H1 (cell line): ENCODE results near the gene HDHD2. TPM values are rescaled to one million over a fixed set of nuclear protein-coding genes. Genes with fewer than 3 reads are reported as not detected.

Experiments used
- CTCF ChIA-PET: fragments of 300-600 bp; sonication (Branson Sonifier 250); formaldehyde crosslinking; loops from one replicate; lab custom pipeline; 2021; ENCODE audit not compliant: partially characterized antibody; lab: Charles Lee
- POLR2A ChIA-PET: fragments of 300-600 bp; sonication (Branson Sonifier 250); formaldehyde crosslinking; loops from one replicate; lab custom pipeline; 2021; ENCODE audit warnings: inconsistent platforms; ENCODE audit not compliant: partially characterized antibody; lab: Charles Lee
- DNase-seq, 2 experiments: peaks; one replicate each; pipeline versions ENCODE4 v3.0.0 to v3.0.0-alpha.2; 2010 to 2022; ENCODE audit warnings: low spot score in 2 of 2, low read depth in 1 of 2, mixed read lengths in 1 of 2
- FAIRE-seq: peaks from 2 replicates; lab custom pipeline; 2011; peaks lifted over from hg19 to GRCh38; lab: Jason Lieb, UNC
- H2AFZ ChIP-seq: 2 replicates; pipeline ENCODE4 v1.8.1; 2012; ENCODE audit warnings: low read length, inconsistent platforms
- H2AK5ac ChIP-seq: 2 replicates; pipeline ENCODE4 v1.6.1; 2013; ENCODE audit warnings: low read depth, low read length
- H2BK120ac ChIP-seq: replicated peaks from 2 replicates; pipeline ENCODE3; 2013; ENCODE audit warnings: low read depth, low read length, inconsistent platforms
- H2BK12ac ChIP-seq: 2 replicates; pipeline ENCODE4 v1.6.1; 2013; ENCODE audit warnings: low read depth, low read length
- H2BK15ac ChIP-seq: 2 replicates; pipeline ENCODE4 v1.6.1; 2013; ENCODE audit warnings: low read length
- H2BK20ac ChIP-seq: 2 replicates; pipeline ENCODE4 v1.6.1; 2013; ENCODE audit warnings: low read length
- H2BK5ac ChIP-seq: 2 replicates; pipeline ENCODE4 v1.6.1; 2013; ENCODE audit warnings: low read depth, low read length
- H3K14ac ChIP-seq: 2 replicates; pipeline ENCODE4 v1.6.1; 2013; ENCODE audit warnings: inconsistent platforms; ENCODE audit not compliant: insufficient read length
- H3K18ac ChIP-seq: 2 replicates; pipeline ENCODE4 v1.6.1; 2013; ENCODE audit warnings: low read length; ENCODE audit errors: extremely low read depth
- H3K23ac ChIP-seq: 2 replicates; pipeline ENCODE4 v1.6.1; 2013; ENCODE audit warnings: inconsistent platforms; ENCODE audit not compliant: insufficient read length
- H3K23me2 ChIP-seq: 2 replicates; pipeline ENCODE4 v1.6.1; 2013; ENCODE audit warnings: low read depth, low read length
- H3K27ac ChIP-seq: 2 replicates; pipeline ENCODE4 v1.6.1; 2011; ENCODE audit warnings: low read depth, low read length, inconsistent platforms
- H3K27me3 ChIP-seq, 4 experiments: replicated peaks in 1 of 4; 1 replicate in 1 of 4; 2 replicates in 3 of 4; pipeline versions ENCODE4 v1.6.1 to v1.8.1; 2011 to 2013; ENCODE audit warnings: low read length in 3 of 4, mild to moderate bottlenecking in 3 of 4, inconsistent platforms in 2 of 4, mixed read lengths in 2 of 4, moderate library complexity in 1 of 4; ENCODE audit not compliant: control insufficient read depth in 3 of 4, insufficient read depth in 3 of 4; ENCODE audit errors: extremely low read depth in 1 of 4
- H3K36me3 ChIP-seq, 4 experiments: 2 replicates each; pipeline versions ENCODE4 v1.6.1 to v1.8.1; 2011 to 2013; ENCODE audit warnings: mild to moderate bottlenecking in 4 of 4, low read length in 3 of 4, moderate library complexity in 2 of 4, control low read depth in 1 of 4, inconsistent platforms in 1 of 4; ENCODE audit not compliant: insufficient read depth in 4 of 4, control insufficient read depth in 2 of 4
- H3K4ac ChIP-seq: replicated peaks from 2 replicates; pipeline ENCODE3; 2013; ENCODE audit warnings: low read length, low read depth, mixed read lengths, inconsistent platforms; ENCODE audit not compliant: insufficient read length
- H3K4me1 ChIP-seq, 4 experiments: replicated peaks in 1 of 4; 1 replicate in 1 of 4; 2 replicates in 3 of 4; pipeline versions ENCODE4 v1.6.1 to v1.8.1; 2011 to 2013; ENCODE audit warnings: low read length in 3 of 4, inconsistent platforms in 2 of 4, mixed read lengths in 1 of 4; ENCODE audit not compliant: insufficient read depth in 4 of 4, control insufficient read depth in 3 of 4
- H3K4me2 ChIP-seq, 2 experiments: 2 replicates each; pipeline versions ENCODE4 v1.6.1 to v1.8.1; 2011 to 2013; ENCODE audit warnings: low read depth in 2 of 2, low read length in 2 of 2, control low read depth in 1 of 2, inconsistent platforms in 1 of 2, mild to moderate bottlenecking in 1 of 2; ENCODE audit not compliant: insufficient read depth in 1 of 2
- H3K4me3 ChIP-seq, 4 experiments: fragments of 200-600, 300-600 bp in 1 of 4; sonication (generic), shearing (Covaris generic), sonication (Bioruptor Twin) in 1 of 4; 2 replicates each; pipeline versions ENCODE4 v1.5.1 to v1.8.1; 2011 to 2016; ENCODE audit warnings: low read length in 4 of 4, low read depth in 3 of 4, control low read depth in 2 of 4, inconsistent platforms in 2 of 4, mild to moderate bottlenecking in 2 of 4, mixed read lengths in 1 of 4, moderate library complexity in 1 of 4; ENCODE audit not compliant: insufficient read depth in 2 of 4; ENCODE audit errors: extremely low read depth in 1 of 4
- H3K56ac ChIP-seq: replicated peaks from 2 replicates; pipeline ENCODE3; 2013; ENCODE audit warnings: low read depth, mild to moderate bottlenecking, mixed read lengths, low read length, inconsistent platforms; ENCODE audit not compliant: insufficient read length
- H3K79me1 ChIP-seq: 2 replicates; pipeline ENCODE4 v1.6.1; 2013; ENCODE audit warnings: low read depth, low read length, control low read depth
- H3K79me2 ChIP-seq, 2 experiments: 2 replicates each; pipeline versions ENCODE4 v1.6.1 to v1.8.1; 2012 to 2013; ENCODE audit warnings: low read length in 2 of 2, mild to moderate bottlenecking in 2 of 2, inconsistent platforms in 1 of 2; ENCODE audit not compliant: insufficient read depth in 2 of 2, control insufficient read depth in 1 of 2
- H3K9ac ChIP-seq, 4 experiments: replicated peaks in 1 of 4; 1 replicate in 1 of 4; 2 replicates in 3 of 4; pipeline versions ENCODE4 v1.6.1 to v1.8.1; 2011 to 2013; ENCODE audit warnings: low read depth in 3 of 4, low read length in 3 of 4, control low read depth in 2 of 4, mild to moderate bottlenecking in 2 of 4, moderate library complexity in 2 of 4, inconsistent platforms in 1 of 4; ENCODE audit errors: extremely low read depth in 1 of 4
- H3K9me3 ChIP-seq, 2 experiments: 2 replicates each; pipeline versions ENCODE4 v1.6.1 to v1.8.1; 2012 to 2013; ENCODE audit warnings: mild to moderate bottlenecking in 2 of 2, moderate library complexity in 2 of 2, control low read depth in 1 of 2, inconsistent platforms in 1 of 2, low read depth in 1 of 2, low read length in 1 of 2, mixed read lengths in 1 of 2; ENCODE audit not compliant: insufficient read depth in 2 of 2
- H4K20me1 ChIP-seq, 2 experiments: replicated peaks in 1 of 2; 2 replicates each; pipeline versions ENCODE3 to v1.8.1; 2011 to 2013; ENCODE audit warnings: inconsistent platforms in 2 of 2, low read length in 2 of 2, mild to moderate bottlenecking in 1 of 2; ENCODE audit not compliant: insufficient read depth in 2 of 2, control insufficient read depth in 1 of 2
- H4K5ac ChIP-seq: 2 replicates; pipeline ENCODE4 v1.6.1; 2013; ENCODE audit warnings: low read length, low read depth, mixed read lengths, inconsistent platforms; ENCODE audit not compliant: insufficient read length
- H4K8ac ChIP-seq: 2 replicates; pipeline ENCODE4 v1.8.0; 2013; ENCODE audit warnings: mild to moderate bottlenecking, moderate library complexity, low read length, inconsistent platforms; ENCODE audit not compliant: insufficient read depth; ENCODE audit errors: extremely low read depth
- H4K91ac ChIP-seq: replicated peaks from 2 replicates; pipeline ENCODE3; 2013; ENCODE audit warnings: low read length, mixed read lengths, inconsistent platforms; ENCODE audit not compliant: insufficient read length
- RNF2 ChIP-seq: fragments of 200-900, 300-1000 bp; sonication (generic); IDR thresholded peaks from 2 replicates; pipeline ENCODE4 v1.7.1; 2016; ENCODE audit warnings: borderline replicate concordance, low read depth, mild to moderate bottlenecking, antibody characterized with exemption, low read length; ENCODE audit not compliant: poor library complexity, severe bottlenecking; ENCODE audit errors: missing control alignments
- SIN3A ChIP-seq, 2 experiments: IDR thresholded peaks in 1 of 2; conservative IDR thresholded peaks in 1 of 2; 2 replicates each; pipeline ENCODE4 v1.6.1; 2011 to 2012; ENCODE audit warnings: low read length in 2 of 2, improper control_type of control experiment in 1 of 2, low read depth in 1 of 2, mild to moderate bottlenecking in 1 of 2
- SP2 ChIP-seq: IDR thresholded peaks from 2 replicates; pipeline ENCODE4 v1.6.1; 2012; ENCODE audit warnings: mild to moderate bottlenecking, low read length, inconsistent platforms
- whole genome bisulfite sequencing, 2 experiments: shearing (Covaris generic) in 1 of 2; methylation state at CpG; one replicate each; pipeline versions ENCODE4 v1.1.6 to v1.1.7; 2013 to 2015; ENCODE audit warnings: low lambda C conversion rate in 2 of 2, mixed read lengths in 2 of 2, inconsistent platforms in 1 of 2, low coverage in 1 of 2, missing lambda C conversion rate in 1 of 2; ENCODE audit not compliant: insufficient replicate concordance in 2 of 2, insufficient coverage in 1 of 2, insufficient read length in 1 of 2; ENCODE audit errors: extremely low coverage in 1 of 2, missing lambda C conversion rate in 1 of 2; 5-methylcytosine and 5-hydroxymethylcytosine counted together
- polyA plus RNA-seq, 7 experiments: library from polyadenylated mRNA; depleted of rRNA in 3 of 7; stranded (reverse) in 5 of 7; unstranded in 2 of 7; fragments of >200 nt in 5 of 7; fragments of 200-250 nt in 2 of 7; gene quantifications; 1 replicate in 5 of 7; 2 replicates in 1 of 7; 4 replicates in 1 of 7; pipeline versions ENCODE4 v1.2.1 to v1.2.3, GENCODE V29; 2011 to 2013; ENCODE audit warnings: missing spikeins in 2 of 7, mixed read lengths in 2 of 7
- total RNA-seq: library from RNA; stranded (reverse); fragmentation: NEBNext Ultra II Directional; extraction: Animal tissue kit (Norgen Biotek cat#: 25700); gene quantifications from 2 replicates; pipeline ENCODE4 v1.2.1, GENCODE V29; 2021

Gene HDHD2
- total and polyA plus RNA-seq, 2 of the 8 experiments (the other 6 are each of a cell fraction or from before 2014, with no cell fraction given), result 16.7 to 42.7 TPM

- no peak for DNase-seq
- no peak for FAIRE-seq
- no peak overlapping the region for H3K4me2 ChIP-seq
- H4K8ac ChIP-seq, result no peak overlapping the region
- H3K36me3 ChIP-seq, result no peaks in the 10 kb centered on the region
- no peak overlapping the region for H2BK15ac ChIP-seq
- no peak overlapping the region for H2AK5ac ChIP-seq
- H2BK5ac ChIP-seq, result no peak overlapping the region
- no peaks in the 10 kb centered on the region for H3K23me2 ChIP-seq
- 86% methylated on average over 7 of the region's 7 CpGs; no CpG with 5 or more reads in 1 of the 2 experiments for WGBS, 2 experiments
- peaks cover 14 to 16% of the 10 kb centered on the region in 2 experiments for H3K9me3 ChIP-seq
- no peak overlapping the region for H4K5ac ChIP-seq
- no peaks in the 10 kb centered on the region for H3K79me1 ChIP-seq
- no peak overlapping the region for H3K14ac ChIP-seq
- no peak overlapping the region for H3K4me3 ChIP-seq
- no peak overlapping the region for H3K18ac ChIP-seq
- H2BK120ac ChIP-seq, result no peak overlapping the region
- H3K4me1 ChIP-seq, result no peaks in the 10 kb centered on the region
- H3K23ac ChIP-seq, result no peak overlapping the region
- H3K27ac ChIP-seq, result no peak overlapping the region
- H2BK20ac ChIP-seq, result no peak overlapping the region
- H3K56ac ChIP-seq, result no peak overlapping the region
- no peak for TF ChIP-seq RNF2
- TF ChIP-seq SIN3A (conservative IDR thresholded peaks at IDR 0.05 in 1 of 2, IDR thresholded peaks at IDR 0.05 in 1 of 2; ENCODE audit: low read depth in 1 of 2, low read length in 2 of 2), result no peak
- TF ChIP-seq SP2, result no peak
- ChIA-PET POLR2A (no interaction called here), CTCF (interaction anchor here (1.2 to 3.0 kb wide), 4 partner anchors 9 to 138 kb away, joined by 3 to 9 read pairs (median 4); no protein-coding TSS in a partner anchor)
- H2AFZ ChIP-seq, result no peak overlapping the region
- H3K9ac ChIP-seq, result no peak overlapping the region
- no peak overlapping the region for H4K91ac ChIP-seq
- H3K79me2 ChIP-seq, result no peaks in the 10 kb centered on the region
- no peak overlapping the region for H3K4ac ChIP-seq
- H4K20me1 ChIP-seq, result no peaks in the 10 kb centered on the region
- H3K27me3 ChIP-seq, result no peaks in the 10 kb centered on the region
- no peak overlapping the region for H2BK12ac ChIP-seq
Measured at GRCh38 chr18:47187721-47188120, 37.4 kb upstream of the HDHD2 start.
